ENCODE measurements around the gene ARAF. TPM values are rescaled to one million over a fixed set of nuclear protein-coding genes. Genes with fewer than 3 reads are reported as not detected.

The ARAF gene
- total RNA-seq, 2 experiments from 2014 or later: 66.4 to 68.6 TPM

- intact Hi-C loops (cut with micrococcal nuclease): no loop called here
- H3K27me3 Mint-ChIP-seq: no peaks in the 10 kb centered on the region
- DNase-seq: peak; percentile 44
- ChIA-PET CTCF (interaction anchor here (0.7 to 1.4 kb wide), 2 partner anchors 56 to 60 kb away, joined by 3 to 4 read pairs; no protein-coding TSS in a partner anchor), POLR2A (no interaction called here)
- H3K36me3 Mint-ChIP-seq: peaks cover 38% of the 10 kb centered on the region
- H3K9me3 Mint-ChIP-seq: no peaks in the 10 kb centered on the region
- H3K27ac Mint-ChIP-seq: no peak overlapping the region
- H3K4me3 Mint-ChIP-seq: no peak overlapping the region
- H3K4me1 Mint-ChIP-seq (ENCODE audit: low read depth): peaks cover 15% of the 10 kb centered on the region
Observed at GRCh38 chrX:47568656-47569295, 7.8 kb downstream of the ARAF start.

DNA sequence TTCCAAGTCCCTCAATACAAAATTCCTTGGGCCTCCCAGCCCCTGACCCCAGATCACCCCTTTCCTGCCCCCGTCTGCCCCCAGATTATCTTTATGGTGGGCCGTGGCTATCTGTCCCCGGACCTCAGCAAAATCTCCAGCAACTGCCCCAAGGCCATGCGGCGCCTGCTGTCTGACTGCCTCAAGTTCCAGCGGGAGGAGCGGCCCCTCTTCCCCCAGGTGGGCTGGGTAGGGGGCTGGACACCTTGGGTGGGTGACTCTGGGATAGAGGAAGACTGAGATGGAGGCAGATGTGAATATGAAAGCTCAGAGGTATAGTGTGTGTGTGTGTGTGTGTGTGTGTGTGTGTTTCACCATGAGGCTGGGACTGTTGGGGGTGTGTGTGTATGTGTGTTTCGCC, 9.8 kb downstream of the ARAF start:
- H3K4me1 Mint-ChIP-seq (ENCODE audit: low read depth): peaks cover 7% of the 10 kb centered on the region
- H3K4me3 Mint-ChIP-seq: no peak overlapping the region
- CTCF ChIA-PET: interaction anchor here (0.7 kb wide), 1 partner anchor 101 kb away, joined by 3 read pairs; no protein-coding TSS in a partner anchor
- POLR2A ChIA-PET: no interaction called here
- H3K9me3 Mint-ChIP-seq: no peaks in the 10 kb centered on the region
- no peak for DNase-seq
- peaks cover 31% of the 10 kb centered on the region for H3K36me3 Mint-ChIP-seq
- intact Hi-C loops (cut with micrococcal nuclease): no loop called here
- no peak overlapping the region for H3K27ac Mint-ChIP-seq
- H3K27me3 Mint-ChIP-seq: no peaks in the 10 kb centered on the region

- ChIA-PET POLR2A (no interaction called here), CTCF (no interaction called here)
- Mint-ChIP-seq H3K27ac (no peak overlapping the region), H3K9me3 (no peaks in the 10 kb centered on the region), H3K4me3 (no peak overlapping the region), H3K36me3 (peaks cover 29% of the 10 kb centered on the region), H3K4me1 (ENCODE audit: low read depth) (peaks cover 7% of the 10 kb centered on the region), H3K27me3 (no peaks in the 10 kb centered on the region)
- intact Hi-C loops (cut with micrococcal nuclease): no loop called here
- DNase-seq: no peak
Observed at GRCh38 chrX:47571215-47571614, 10.2 kb downstream of the ARAF start.

- ChIA-PET POLR2A (no interaction called here), CTCF (no interaction called here)
- H3K27me3 Mint-ChIP-seq: no peaks in the 10 kb centered on the region
Observed at GRCh38 chrX:47571896-47572295, 10.9 kb downstream of the ARAF start.

DNA sequence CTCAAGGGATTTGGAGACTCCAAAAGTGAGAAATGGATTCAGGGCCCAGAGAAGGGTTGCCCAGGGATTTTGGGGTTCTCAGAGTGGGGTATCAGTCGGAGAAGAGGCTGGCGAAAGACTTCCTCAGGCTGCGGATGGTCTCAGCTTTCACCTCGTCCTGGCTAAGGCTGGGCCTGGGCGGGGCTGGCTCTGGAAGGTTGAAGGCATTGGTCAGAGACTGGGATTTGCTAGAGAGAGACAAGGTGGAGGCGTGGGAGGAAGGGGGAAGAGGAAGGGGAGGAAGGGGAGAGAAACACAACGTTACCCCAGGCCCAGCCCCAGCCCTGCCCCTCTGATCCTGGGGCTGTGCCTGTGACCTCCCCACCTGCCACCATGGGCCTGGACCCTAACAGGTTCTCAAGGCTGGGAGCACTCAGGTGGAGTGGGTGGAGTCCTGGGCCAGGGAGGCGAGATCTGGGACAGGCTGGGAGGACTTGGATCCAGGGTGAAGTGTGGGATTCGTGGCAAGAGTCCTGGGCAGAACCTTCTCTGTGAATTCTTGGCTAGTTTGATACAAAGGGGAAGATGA, 11.9 kb downstream of the ARAF start:
- H3K4me3 Mint-ChIP-seq: no peak overlapping the region
- CTCF ChIA-PET: no interaction called here
- no peaks in the 10 kb centered on the region for H3K27me3 Mint-ChIP-seq
- DNase-seq: no peak
- no peak overlapping the region for H3K27ac Mint-ChIP-seq
- H3K4me1 Mint-ChIP-seq (ENCODE audit: low read depth): peaks cover 12% of the 10 kb centered on the region
- no peaks in the 10 kb centered on the region for H3K9me3 Mint-ChIP-seq
- peaks cover 27% of the 10 kb centered on the region for H3K36me3 Mint-ChIP-seq
- POLR2A ChIA-PET: no interaction called here
- intact Hi-C loops (cut with micrococcal nuclease): no loop called here

More at GRCh38 chrX:47571896-47572295, 10.9 kb downstream of the ARAF start:
- Mint-ChIP-seq H3K27ac (no peak overlapping the region), H3K9me3 (no peaks in the 10 kb centered on the region), H3K4me1 (ENCODE audit: low read depth) (peaks cover 7% of the 10 kb centered on the region), H3K4me3 (no peak overlapping the region), H3K36me3 (peaks cover 29% of the 10 kb centered on the region)
- intact Hi-C loops (cut with micrococcal nuclease): no loop called here
- no peak for DNase-seq

GRCh38 chrX:47573341-47574075, 12.5 kb downstream of the ARAF start:
- Mint-ChIP-seq H3K27ac (no peak overlapping the region), H3K27me3 (no peaks in the 10 kb centered on the region), H3K4me3 (no peak overlapping the region), H3K4me1 (ENCODE audit: low read depth) (peaks cover 18% of the 10 kb centered on the region), H3K36me3 (peaks cover 23% of the 10 kb centered on the region), H3K9me3 (no peaks in the 10 kb centered on the region)
- POLR2A ChIA-PET: no interaction called here
- intact Hi-C loops (cut with micrococcal nuclease): no loop called here
- DNase-seq: no peak
- CTCF ChIA-PET: no interaction called here

DNA sequence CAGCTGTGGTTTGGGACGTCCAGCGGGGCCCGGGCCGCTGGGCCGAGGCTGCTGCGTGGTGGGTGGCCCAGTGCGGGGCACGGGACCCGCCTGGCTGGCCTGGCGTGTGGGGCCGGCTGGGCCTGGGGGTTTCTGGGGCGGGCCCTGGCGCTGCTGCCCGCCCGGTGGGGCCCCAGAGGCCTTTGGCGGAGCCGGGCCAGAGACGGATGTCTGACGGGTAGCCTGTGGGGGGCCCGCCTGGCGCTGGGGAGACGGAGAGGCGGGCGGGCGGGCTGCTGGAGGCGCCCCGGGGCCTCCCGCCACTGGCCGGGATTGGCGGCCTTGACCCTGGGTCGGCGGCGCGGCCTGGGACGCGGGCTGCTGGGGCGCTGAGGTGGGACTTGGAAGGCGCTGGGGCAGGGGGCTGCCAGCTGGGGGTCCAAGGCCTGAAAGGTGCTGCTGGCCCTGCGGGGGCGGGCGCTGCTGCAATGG, 13.1 kb downstream of the ARAF start:
- H3K9me3 Mint-ChIP-seq: no peaks in the 10 kb centered on the region
- peaks cover 22% of the 10 kb centered on the region for H3K4me1 Mint-ChIP-seq (ENCODE audit: low read depth)
- intact Hi-C loops (cut with micrococcal nuclease): no loop called here
- ChIA-PET CTCF (no interaction called here), POLR2A (no interaction called here)
- peaks cover 21% of the 10 kb centered on the region for H3K36me3 Mint-ChIP-seq
- DNase-seq: no peak
- H3K27me3 Mint-ChIP-seq: no peaks in the 10 kb centered on the region
- no peak overlapping the region for H3K4me3 Mint-ChIP-seq
- H3K27ac Mint-ChIP-seq: no peak overlapping the region

DNA sequence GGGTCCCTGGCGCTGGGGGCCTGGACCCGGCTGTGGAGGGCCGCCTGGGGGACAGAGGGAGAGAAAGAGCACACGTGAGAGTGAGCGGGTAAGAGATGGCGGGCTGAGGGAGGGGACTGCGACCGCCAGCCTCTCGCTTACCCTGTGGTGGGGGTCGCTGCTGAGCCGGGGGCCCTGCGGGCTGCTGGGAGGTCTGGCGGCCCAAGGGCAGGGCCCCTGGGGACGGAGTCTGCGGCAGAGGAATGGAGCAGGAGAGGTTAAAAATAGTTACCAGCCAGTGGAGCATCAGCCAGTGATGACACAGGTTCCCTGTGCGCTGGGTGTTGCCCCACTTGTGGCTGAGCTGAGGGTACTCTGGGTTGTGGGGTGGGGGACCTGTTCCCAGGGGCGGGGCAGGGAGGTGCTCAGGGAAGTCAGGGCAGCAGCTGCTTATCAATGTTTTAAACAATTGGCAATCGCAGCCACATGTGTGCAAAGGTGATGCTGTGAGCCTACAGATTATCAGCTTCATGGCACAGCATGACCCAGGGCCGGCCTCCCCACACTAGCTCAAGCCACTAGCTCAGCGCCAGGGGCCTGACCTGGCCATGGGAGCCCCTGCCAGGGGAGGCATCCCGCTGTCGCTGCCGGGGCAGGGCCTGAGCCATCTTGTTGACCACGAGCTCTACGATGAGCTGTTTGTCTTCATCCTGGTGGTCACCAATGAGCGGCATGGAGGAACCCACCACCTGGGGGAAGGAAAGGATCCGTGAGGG, 13.7 kb downstream of the ARAF start:
- no peak for DNase-seq
- ChIA-PET POLR2A (no interaction called here), CTCF (no interaction called here)
- no peak overlapping the region for H3K4me3 Mint-ChIP-seq
- H3K27ac Mint-ChIP-seq: no peak overlapping the region
- intact Hi-C loops (cut with micrococcal nuclease): no loop called here
- H3K9me3 Mint-ChIP-seq: no peaks in the 10 kb centered on the region
- H3K36me3 Mint-ChIP-seq: peaks cover 16% of the 10 kb centered on the region
- no peaks in the 10 kb centered on the region for H3K27me3 Mint-ChIP-seq
- peaks cover 27% of the 10 kb centered on the region for H3K4me1 Mint-ChIP-seq (ENCODE audit: low read depth)

- peaks cover 31% of the 10 kb centered on the region for H3K4me1 Mint-ChIP-seq (ENCODE audit: low read depth)
- H3K4me3 Mint-ChIP-seq: no peak overlapping the region
- no peaks in the 10 kb centered on the region for H3K9me3 Mint-ChIP-seq
- intact Hi-C loops (cut with micrococcal nuclease): no loop called here
- CTCF ChIA-PET: no interaction called here
- H3K27ac Mint-ChIP-seq: no peak overlapping the region
- POLR2A ChIA-PET: no interaction called here
- H3K27me3 Mint-ChIP-seq: no peaks in the 10 kb centered on the region
- peaks cover 6% of the 10 kb centered on the region for H3K36me3 Mint-ChIP-seq
- no peak for DNase-seq
Observed at GRCh38 chrX:47576021-47576898, 15.3 kb downstream of the ARAF start.

- H3K9me3 Mint-ChIP-seq: no peaks in the 10 kb centered on the region
- peaks cover 40% of the 10 kb centered on the region for H3K4me1 Mint-ChIP-seq (ENCODE audit: low read depth)
- no peaks in the 10 kb centered on the region for H3K27me3 Mint-ChIP-seq
- CTCF ChIA-PET: no interaction called here
- DNase-seq: no peak
- intact Hi-C loops (cut with micrococcal nuclease): no loop called here
- no peak overlapping the region for H3K4me3 Mint-ChIP-seq
- H3K27ac Mint-ChIP-seq: no peak overlapping the region
- no peaks in the 10 kb centered on the region for H3K36me3 Mint-ChIP-seq
- POLR2A ChIA-PET: no interaction called here
Observed at GRCh38 chrX:47577424-47577823, 16.4 kb downstream of the ARAF start.

- CTCF ChIA-PET: no interaction called here
- Mint-ChIP-seq H3K9me3 (no peaks in the 10 kb centered on the region), H3K27me3 (no peaks in the 10 kb centered on the region), H3K4me1 (ENCODE audit: low read depth) (peaks cover 40% of the 10 kb centered on the region), H3K27ac (no peak overlapping the region), H3K36me3 (no peaks in the 10 kb centered on the region), H3K4me3 (no peak overlapping the region)
- POLR2A ChIA-PET: no interaction called here
- intact Hi-C loops (cut with micrococcal nuclease): no loop called here
- no peak for DNase-seq
Observed at GRCh38 chrX:47577901-47578300, 16.9 kb downstream of the ARAF start.

All from activated CD4-positive, alpha-beta memory T cell treated with anti-CD3 and anti-CD28 coated beads for 36 hours (primary cell).